NCI-H2081 treated with DMSO at 0.1 percent for 48 hours (cell line): ENCODE data around the gene WNT5A.

Source experiments
- DNase-seq: peaks from one replicate; lab custom pipeline; 2025; lab: John Stamatoyannopoulos, UW

The WNT5A gene

GRCh38 chr3:55446850-55447249, 40.3 kb downstream of the WNT5A start:
- no peak for DNase-seq

- DNase-seq: no peak
These were observed 41.6 kb downstream of the WNT5A start for GRCh38 chr3:55445551-55445950.

- DNase-seq: no peak
These were observed 43.8 kb downstream of the WNT5A start for GRCh38 chr3:55443346-55443745.

- DNase-seq: no peak
These were observed 44.2 kb downstream of the WNT5A start for GRCh38 chr3:55442861-55443260.

- no peak for DNase-seq
These were observed 45.6 kb downstream of the WNT5A start for GRCh38 chr3:55441499-55441898.

- no peak for DNase-seq
These were observed 46.9 kb downstream of the WNT5A start for GRCh38 chr3:55440104-55440708.

- no peak for DNase-seq
These were observed 47.4 kb downstream of the WNT5A start for GRCh38 chr3:55439657-55440056.

DNA sequence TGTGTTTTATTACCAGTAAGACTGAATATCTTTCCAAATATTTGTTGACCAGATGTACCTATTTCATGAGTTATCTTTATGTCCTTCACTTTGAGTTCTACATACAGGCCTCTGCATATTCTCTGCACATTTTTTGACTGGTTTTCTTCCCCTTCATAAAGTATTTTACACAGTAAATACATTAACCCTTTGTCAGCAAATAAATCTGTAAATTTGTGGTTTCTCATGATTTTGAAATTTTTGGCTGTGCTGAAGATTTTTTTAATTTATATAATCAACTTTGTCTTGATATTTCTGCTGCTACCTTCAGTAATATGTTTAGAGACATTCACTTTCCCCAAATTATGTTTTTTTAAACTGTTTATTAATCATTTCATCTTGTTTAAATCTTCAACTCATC, 50.5 kb downstream of the WNT5A start:
- DNase-seq: no peak

- DNase-seq: no peak
These were observed 51.6 kb downstream of the WNT5A start for GRCh38 chr3:55435491-55435890.

GRCh38 chr3:55434789-55435188, 52.3 kb downstream of the WNT5A start:
- no peak for DNase-seq

DNA sequence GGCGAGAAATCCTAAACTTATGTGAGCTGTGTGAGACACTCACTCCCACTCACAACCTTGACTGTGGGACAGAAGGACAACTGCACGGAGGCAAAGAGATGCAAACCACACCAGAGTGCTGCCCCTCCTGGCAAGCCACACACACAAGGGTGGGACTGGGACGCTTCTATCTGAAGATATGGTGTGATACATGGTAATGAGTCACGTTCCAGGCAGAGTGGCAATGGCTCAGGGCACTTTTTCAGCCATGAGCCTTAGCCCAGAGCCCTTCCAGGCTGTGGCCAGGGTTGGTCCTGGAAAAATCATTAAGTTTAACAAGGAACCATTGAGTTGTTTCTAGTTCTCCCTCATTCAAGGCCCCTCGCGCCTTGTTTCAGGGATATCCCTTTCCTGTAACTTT, 56.1 kb downstream of the WNT5A start:
- DNase-seq: no peak

DNA sequence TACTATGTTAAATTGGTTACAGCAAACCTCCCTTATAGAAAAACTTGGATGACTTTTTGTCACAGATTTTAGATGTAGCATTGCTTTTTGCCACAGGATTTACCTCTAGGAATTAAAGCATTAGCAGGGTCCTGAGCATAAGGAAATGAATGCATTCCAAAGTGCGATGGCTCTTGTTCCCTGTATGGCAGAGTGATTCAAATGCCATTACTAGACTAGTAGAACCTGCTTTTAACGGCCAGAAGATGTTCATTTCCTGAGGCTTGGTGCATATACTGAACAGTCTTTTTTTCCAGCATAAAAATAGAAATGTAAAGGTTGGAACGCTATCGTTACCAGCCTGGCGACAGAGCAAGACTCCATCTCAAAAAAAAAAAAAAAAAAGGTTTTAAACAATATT, 59.4 kb downstream of the WNT5A start:
- DNase-seq: no peak

- no peak for DNase-seq
These were observed 60.6 kb downstream of the WNT5A start for GRCh38 chr3:55426486-55426885.

GRCh38 chr3:55423782-55424181, 63.3 kb downstream of the WNT5A start:
- no peak for DNase-seq

GRCh38 chr3:55417211-55417610, 69.9 kb downstream of the WNT5A start:
- no peak for DNase-seq

GRCh38 chr3:55416331-55416821, 70.7 kb downstream of the WNT5A start:
- DNase-seq: no peak
